Mammary epithelial cell (primary cell): ENCODE results near the gene ZNF697.

Source experiments
- CTCF ChIP-seq, 2 donors: IDR thresholded peaks in 1 of 2; conservative IDR thresholded peaks in 1 of 2; 2 replicates each; pipeline ENCODE4 v1.5.1; 2011 to 2012; ENCODE audit warnings: inconsistent platforms in 2 of 2, low read length in 2 of 2, mild to moderate bottlenecking in 2 of 2, control low read depth in 1 of 2, low read depth in 1 of 2; ENCODE audit not compliant: insufficient read depth in 1 of 2; ENCODE audit errors: extremely low read depth in 1 of 2
- EZH2 ChIP-seq: IDR thresholded peaks from 2 replicates; pipeline ENCODE4 v1.6.1; 2012; ENCODE audit warnings: low read length, inconsistent platforms, borderline replicate concordance

- TF ChIP-seq CTCF (conservative IDR thresholded peaks at IDR 0.05 in 1 of 2, IDR thresholded peaks at IDR 0.05 in 1 of 2; ENCODE audit: extremely low read depth in 1 of 2, insufficient read depth in 1 of 2, low read depth in 1 of 2, low read length in 2 of 2) (no peak), EZH2 (no peak)
Observed at GRCh38 chr1:119600976-119601375, 47.1 kb downstream of the ZNF697 start.
